Urinary bladder (tissue), 4 donors: ENCODE results near the gene SDHD. TPM values are rescaled to one million over a fixed set of nuclear protein-coding genes. Genes with fewer than 3 reads are reported as not detected.

ENCODE experiments used
- DNase-seq: peaks from one replicate; pipeline ENCODE4 v3.0.0-alpha.2; 2015; ENCODE audit errors: extremely low spot score
- H3K27ac ChIP-seq: one replicate; pipeline ENCODE4 v1.5.1; 2013; ENCODE audit warnings: low read depth, mild to moderate bottlenecking, moderate library complexity
- H3K36me3 ChIP-seq: one replicate; pipeline ENCODE4 v1.6.1; 2013; ENCODE audit warnings: mild to moderate bottlenecking, moderate library complexity; ENCODE audit not compliant: insufficient read depth
- H3K4me1 ChIP-seq: one replicate; pipeline ENCODE4 v1.6.1; 2013; ENCODE audit warnings: mild to moderate bottlenecking, moderate library complexity; ENCODE audit not compliant: insufficient read depth
- H3K4me3 ChIP-seq: one replicate; pipeline ENCODE4 v1.5.1; 2013; ENCODE audit warnings: low read depth, low read length
- WGBS: extraction: QIAGEN DNeasy Blood & Tissue Kit; methylation state at CpG from one replicate; pipeline ENCODE4 v1.1.7; 2013; 5-methylcytosine and 5-hydroxymethylcytosine counted together
- polyA plus RNA-seq: library from polyadenylated mRNA; stranded (reverse); fragments of 200-250 nt; gene quantifications from one replicate; pipeline ENCODE4 v1.2.3, GENCODE V29; 2013
- total RNA-seq: library from RNA; depleted of rRNA; stranded (reverse); fragments of >200 nt; gene quantifications from one replicate; pipeline ENCODE4 v1.2.3, GENCODE V29; 2014
- donor health status: healthy with polysubstance abuse.
- donor health status: healthy.

The SDHD gene
- total and polyA plus RNA-seq, 2 donors, result 166 to 180 TPM

DNA sequence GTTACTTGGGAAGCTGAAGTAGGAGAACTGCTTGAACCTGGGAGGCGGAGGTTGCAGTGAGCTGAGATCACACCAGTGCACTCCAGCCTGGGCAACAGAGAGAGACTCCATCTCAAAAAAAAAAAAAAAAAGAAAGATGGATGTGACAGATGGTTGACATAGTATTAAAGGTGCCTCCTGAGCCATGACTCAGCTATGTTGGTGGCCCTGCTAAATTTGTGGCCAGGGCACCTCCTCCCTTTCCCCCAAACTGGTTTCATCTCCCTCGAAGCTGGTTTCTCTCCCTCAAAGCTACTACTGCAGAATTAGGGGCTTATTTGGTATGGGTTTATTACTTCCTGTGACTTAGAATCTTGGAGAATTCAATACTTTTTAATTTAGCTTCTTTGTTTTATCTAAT, 31.5 kb downstream of the SDHD start:
- H3K27ac ChIP-seq, result no peak overlapping the region
- 85% methylated on average over 2 of the region's 2 CpGs for WGBS
- no peak for DNase-seq
- no peak overlapping the region for H3K4me3 ChIP-seq
- no peaks in the 10 kb centered on the region for H3K4me1 ChIP-seq
- no peaks in the 10 kb centered on the region for H3K36me3 ChIP-seq

DNA sequence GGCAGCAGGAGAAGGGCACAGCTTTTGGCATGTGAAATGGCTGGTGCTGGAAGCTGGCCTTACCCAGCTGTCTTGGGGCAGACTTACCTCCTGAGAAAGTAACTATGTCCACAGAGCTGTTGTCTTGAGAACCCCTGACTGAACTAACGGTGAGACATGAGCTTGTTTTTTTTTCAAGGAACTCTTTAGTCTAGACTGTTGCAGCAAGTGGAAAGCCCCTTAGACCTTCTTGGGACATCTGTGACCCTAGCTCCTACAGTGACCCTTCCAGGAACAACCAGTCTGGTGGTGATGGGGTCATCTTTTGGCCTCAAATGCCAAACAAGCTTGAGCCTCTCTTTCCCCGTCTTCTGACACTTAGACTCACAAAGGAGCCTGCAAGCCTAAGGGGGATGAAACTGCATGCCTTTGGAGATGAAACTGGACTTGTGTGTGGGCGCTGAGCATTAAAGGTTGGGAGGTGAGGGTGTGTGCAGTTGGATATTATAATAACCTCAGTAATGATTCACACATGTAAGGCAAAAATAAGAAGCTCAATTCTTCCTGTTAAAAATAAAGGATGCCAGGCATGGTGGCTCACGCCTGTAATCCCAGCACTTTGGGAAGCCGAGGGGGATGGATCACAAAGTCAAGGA, 35.4 kb downstream of the SDHD start:
- DNase-seq, result no peak
- H3K36me3 ChIP-seq, result no peaks in the 10 kb centered on the region
- no peak overlapping the region for H3K27ac ChIP-seq
- H3K4me1 ChIP-seq, result no peaks in the 10 kb centered on the region
- WGBS, result 93% methylated on average over 5 of the region's 5 CpGs
- H3K4me3 ChIP-seq, result no peak overlapping the region

DNA sequence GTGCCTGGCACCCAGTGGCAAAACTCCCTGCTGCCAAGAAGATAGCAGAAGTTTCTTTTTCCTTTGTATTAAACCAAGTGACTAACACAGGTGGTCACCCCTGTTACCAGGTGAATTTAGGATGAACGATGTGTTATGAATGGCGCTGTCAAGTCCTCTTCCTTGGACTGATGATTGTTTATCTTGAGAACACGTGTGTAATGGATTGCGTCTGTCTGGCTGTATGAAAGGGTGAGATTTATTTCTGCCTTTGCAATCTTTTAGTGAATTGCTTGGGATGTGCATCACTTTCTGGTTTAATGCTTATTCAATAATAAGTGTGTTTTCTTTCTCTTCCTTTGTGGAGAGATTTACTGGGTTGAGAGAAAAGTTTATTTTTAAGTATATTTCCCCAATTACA, 36.5 kb downstream of the SDHD start:
- Histone ChIP-seq H3K4me1 (no peaks in the 10 kb centered on the region), H3K36me3 (no peaks in the 10 kb centered on the region), H3K4me3 (no peak overlapping the region), H3K27ac (no peak overlapping the region)
- no peak for DNase-seq
- 65% methylated on average over 4 of the region's 4 CpGs for WGBS

DNA sequence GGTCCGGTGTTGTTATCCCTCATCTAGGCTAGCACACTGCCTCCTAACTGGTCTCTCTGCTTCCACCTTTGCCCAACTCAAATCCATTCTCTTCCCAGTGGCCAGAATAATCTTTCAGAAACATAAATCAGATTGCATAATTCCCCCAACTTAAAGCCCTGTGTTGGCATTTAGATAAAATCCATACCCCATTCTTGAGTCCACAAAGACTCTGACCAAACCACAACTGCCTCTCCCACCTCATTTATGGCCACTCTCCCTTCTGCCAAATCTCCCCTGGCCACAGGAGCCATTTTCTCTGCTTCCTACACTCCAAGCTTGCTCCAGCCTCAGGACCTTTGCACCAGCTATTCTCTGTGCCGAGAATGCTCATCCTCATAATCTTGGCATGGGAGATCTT, 40.4 kb downstream of the SDHD start:
- DNase-seq, result no peak
- H3K4me1 ChIP-seq, result no peaks in the 10 kb centered on the region
- no peak overlapping the region for H3K4me3 ChIP-seq
- 96% methylated on average over 2 of the region's 2 CpGs for WGBS
- H3K27ac ChIP-seq, result no peak overlapping the region
- H3K36me3 ChIP-seq, result no peaks in the 10 kb centered on the region

DNA sequence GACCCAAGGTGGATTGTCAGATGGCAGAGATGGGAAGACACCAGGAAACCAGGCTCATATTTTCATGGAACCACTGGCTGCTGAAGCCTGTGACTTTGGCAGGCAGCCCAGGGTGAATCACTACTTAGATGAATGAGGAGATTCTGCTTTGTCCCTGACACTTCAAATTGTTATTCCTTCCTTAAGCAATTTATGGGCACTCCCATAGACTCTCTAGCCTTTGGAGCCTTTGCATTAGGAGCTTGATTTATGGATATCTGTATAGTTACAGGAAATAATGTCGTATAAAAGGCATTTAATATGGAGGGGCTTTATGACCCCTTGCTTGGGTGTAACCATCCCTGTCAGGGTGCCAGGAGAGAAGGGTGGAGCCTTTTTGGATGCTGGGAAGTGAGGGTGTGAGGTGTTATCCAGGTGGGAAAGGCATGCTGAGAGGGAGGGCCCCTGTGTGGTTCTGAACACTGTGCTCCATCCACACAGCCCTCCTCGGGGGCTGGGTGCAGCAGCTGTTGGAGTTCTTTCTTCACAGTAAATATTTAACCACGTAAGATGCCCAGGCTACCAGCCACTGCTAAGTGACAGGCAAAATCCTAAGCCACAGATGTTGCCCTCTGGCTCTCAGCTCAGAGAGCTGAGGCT, 41.9 kb downstream of the SDHD start:
- Histone ChIP-seq H3K27ac (no peak overlapping the region), H3K4me3 (no peak overlapping the region), H3K36me3 (no peaks in the 10 kb centered on the region), H3K4me1 (no peaks in the 10 kb centered on the region)
- 41% methylated on average over 3 of the region's 3 CpGs for WGBS
- DNase-seq, result no peak

DNA sequence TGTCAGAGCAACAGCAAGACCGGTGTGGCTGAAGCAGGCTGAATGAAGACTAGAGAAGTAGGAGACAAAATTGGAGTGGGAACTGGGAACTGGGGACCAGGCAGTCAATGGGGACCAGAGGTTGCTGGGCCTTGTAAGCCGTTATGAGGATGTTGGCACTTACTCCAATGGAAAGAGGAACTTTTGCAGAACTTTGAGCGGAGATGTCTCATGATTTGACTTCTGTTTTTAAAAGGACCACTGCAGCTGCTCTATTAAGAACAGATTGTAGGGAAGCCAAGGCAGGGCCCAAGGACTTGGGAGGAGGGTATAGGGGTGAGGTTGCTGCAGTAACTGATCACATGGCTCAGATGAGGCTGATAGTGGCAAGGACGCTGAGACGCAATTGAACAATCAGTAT, 43.0 kb downstream of the SDHD start:
- WGBS, result 85% methylated on average over 5 of the region's 5 CpGs
- Histone ChIP-seq H3K4me1 (no peaks in the 10 kb centered on the region), H3K27ac (no peak overlapping the region), H3K4me3 (no peak overlapping the region), H3K36me3 (no peaks in the 10 kb centered on the region)
- no peak for DNase-seq

DNA sequence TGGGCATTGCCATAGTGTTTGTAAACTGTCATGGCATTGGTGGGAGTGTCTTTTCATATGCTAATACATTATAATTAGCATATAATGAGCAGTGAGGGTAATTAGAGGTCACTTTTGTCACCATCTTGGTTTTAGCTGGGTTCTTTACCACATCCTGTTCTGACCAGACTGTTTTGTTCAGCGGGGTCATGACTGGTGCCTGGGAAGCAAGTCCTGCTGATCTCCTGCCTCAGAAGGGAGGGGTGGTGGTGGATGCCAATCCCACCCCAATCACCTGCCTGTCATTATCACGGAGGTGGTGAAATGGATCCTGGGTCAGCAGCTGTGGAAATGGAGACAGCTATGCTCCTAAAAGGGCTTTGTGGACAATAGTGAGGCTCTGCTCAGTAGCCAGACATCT, 46.1 kb downstream of the SDHD start:
- no peaks in the 10 kb centered on the region for H3K36me3 ChIP-seq
- no peak overlapping the region for H3K4me3 ChIP-seq
- H3K27ac ChIP-seq, result no peak overlapping the region
- H3K4me1 ChIP-seq, result no peaks in the 10 kb centered on the region
- 54% methylated on average over 2 of the region's 2 CpGs for WGBS
- no peak for DNase-seq

DNA sequence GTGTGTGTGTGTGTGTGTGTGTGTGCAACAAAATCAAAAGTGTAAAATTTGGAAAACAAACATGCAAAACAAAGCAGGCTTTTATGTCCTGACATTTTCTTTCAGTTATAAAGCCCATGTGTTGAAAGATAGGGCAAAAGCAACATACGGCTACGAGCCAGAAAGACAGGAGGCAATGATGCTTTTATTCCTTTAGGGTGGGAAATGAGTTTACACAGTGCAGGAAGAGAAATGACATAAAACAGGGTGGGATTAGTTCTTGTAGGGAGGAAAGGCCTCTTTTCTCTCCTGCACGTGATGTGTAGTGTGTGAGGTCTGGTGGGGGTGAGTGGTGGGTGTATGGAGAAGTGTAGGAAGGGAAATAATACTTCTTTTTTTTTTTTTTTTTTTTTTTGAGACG, 47.8 kb downstream of the SDHD start:
- no peak overlapping the region for H3K27ac ChIP-seq
- no peaks in the 10 kb centered on the region for H3K36me3 ChIP-seq
- no peaks in the 10 kb centered on the region for H3K4me1 ChIP-seq
- WGBS, result 79% methylated on average over 3 of the region's 4 CpGs
- no peak overlapping the region for H3K4me3 ChIP-seq
- no peak for DNase-seq

DNA sequence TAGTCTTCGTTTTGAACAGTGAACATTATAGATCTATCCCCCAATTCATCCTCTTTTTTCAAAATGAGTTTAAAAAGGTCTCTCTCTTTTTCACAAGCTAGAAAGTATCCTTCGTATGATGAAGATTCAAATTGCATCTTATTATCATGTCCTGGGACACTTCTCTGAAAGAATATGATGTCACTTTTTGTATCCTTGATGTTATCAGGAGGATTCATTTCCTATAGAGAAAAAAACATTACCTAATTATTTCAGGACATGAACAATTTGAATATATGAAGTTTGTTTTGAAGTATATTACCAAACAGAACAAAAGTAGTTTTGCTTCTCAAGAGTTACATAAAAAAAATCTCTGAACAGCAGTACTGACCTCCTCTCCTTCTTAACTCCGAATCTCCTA, 56.9 kb downstream of the SDHD start:
- H3K4me1 ChIP-seq, result no peaks in the 10 kb centered on the region
- no peaks in the 10 kb centered on the region for H3K36me3 ChIP-seq
- no peak for DNase-seq
- H3K4me3 ChIP-seq, result no peak overlapping the region
- 91% methylated on average over 3 of the region's 3 CpGs for WGBS
- H3K27ac ChIP-seq, result no peak overlapping the region

Other genes starting within 250 kb of the SDHD start
- 57.7 TPM for gene ALG9, start 215.3 kb upstream of the SDHD start, total RNA-seq
- gene ALG9, start 215.3 kb upstream of the SDHD start, polyA plus RNA-seq, result 21.3 TPM
- 4.2 TPM for gene FDXACB1, start 207.7 kb upstream of the SDHD start, total RNA-seq
- 1.5 TPM for gene FDXACB1, start 207.7 kb upstream of the SDHD start, polyA plus RNA-seq
- gene CFAP68, start 207.3 kb upstream of the SDHD start, total RNA-seq, result 13.1 TPM
- gene CFAP68, start 207.3 kb upstream of the SDHD start, polyA plus RNA-seq, result 17.9 TPM
- 21.3 TPM for gene CRYAB, start 175.1 kb upstream of the SDHD start, total RNA-seq
- 231 TPM for gene CRYAB, start 175.1 kb upstream of the SDHD start, polyA plus RNA-seq
- gene HSPB2, start 174.1 kb upstream of the SDHD start, total RNA-seq, result 1.6 TPM
- gene HSPB2, start 174.1 kb upstream of the SDHD start, polyA plus RNA-seq, result 10.6 TPM
- gene C11orf52, start 168.0 kb upstream of the SDHD start, total RNA-seq, result 2.7 TPM
- gene C11orf52, start 168.0 kb upstream of the SDHD start, polyA plus RNA-seq, result 2.4 TPM
- 69.4 TPM for gene DIXDC1, start 149.5 kb upstream of the SDHD start, total RNA-seq
- 60.5 TPM for gene DIXDC1, start 149.5 kb upstream of the SDHD start, polyA plus RNA-seq
- gene DLAT, start 61.5 kb upstream of the SDHD start, total RNA-seq, result 36.9 TPM
- gene DLAT, start 61.5 kb upstream of the SDHD start, polyA plus RNA-seq, result 23.7 TPM
- 4.5 TPM for gene PIH1D2, start 12.9 kb upstream of the SDHD start, total RNA-seq
- gene PIH1D2, start 12.9 kb upstream of the SDHD start, polyA plus RNA-seq, result 1.0 TPM
- 29.3 TPM for gene NKAPD1, start 12.6 kb upstream of the SDHD start, total RNA-seq
- 16.0 TPM for gene NKAPD1, start 12.6 kb upstream of the SDHD start, polyA plus RNA-seq
- 57.0 TPM for gene TIMM8B, start 117 bp upstream of the SDHD start, total RNA-seq
- 82.9 TPM for gene TIMM8B, start 117 bp upstream of the SDHD start, polyA plus RNA-seq
- 18.1 TPM for gene IL18, start 77.2 kb downstream of the SDHD start, total RNA-seq
- 8.3 TPM for gene IL18, start 77.2 kb downstream of the SDHD start, polyA plus RNA-seq
- 2.9 TPM for gene TEX12, start 80.5 kb downstream of the SDHD start, total RNA-seq
- 0.09 TPM for gene TEX12, start 80.5 kb downstream of the SDHD start, polyA plus RNA-seq
- 24.5 TPM for gene BCO2, start 88.6 kb downstream of the SDHD start, total RNA-seq
- gene BCO2, start 88.6 kb downstream of the SDHD start, polyA plus RNA-seq, result 2.8 TPM
- 38.7 TPM for gene PTS, start 139.6 kb downstream of the SDHD start, total RNA-seq
- gene PTS, start 139.6 kb downstream of the SDHD start, polyA plus RNA-seq, result 26.5 TPM
- not detected for gene PLET1, start 174.0 kb downstream of the SDHD start, total RNA-seq
- gene PLET1, start 174.0 kb downstream of the SDHD start, polyA plus RNA-seq, result not detected